Measurements from ENCODE around the gene NACA2. TPM values are rescaled to one million over a fixed set of nuclear protein-coding genes. Genes with fewer than 3 reads are reported as not detected.

NACA2 gene
- total RNA-seq, 1 experiment from 2014 or later, result not detected

- TF ChIP-seq HMGXB4 (CRISPR knock-in tag; IDR thresholded peaks at IDR 0.05) (no peak), RORB (CRISPR knock-in tag; IDR thresholded peaks at IDR 0.05) (no peak), ATF1 (CRISPR knock-in tag; IDR thresholded peaks at IDR 0.05) (no peak), GTF2I (CRISPR knock-in tag; conservative IDR thresholded peaks at IDR 0.05) (no peak), JUN (CRISPR knock-in tag; IDR thresholded peaks at IDR 0.05) (no peak), HMGA2 (CRISPR knock-in tag; IDR thresholded peaks at IDR 0.05) (no peak), NR2C2 (CRISPR knock-in tag; IDR thresholded peaks at IDR 0.05) (no peak)
- TF ChIP-seq, protein P1, sequence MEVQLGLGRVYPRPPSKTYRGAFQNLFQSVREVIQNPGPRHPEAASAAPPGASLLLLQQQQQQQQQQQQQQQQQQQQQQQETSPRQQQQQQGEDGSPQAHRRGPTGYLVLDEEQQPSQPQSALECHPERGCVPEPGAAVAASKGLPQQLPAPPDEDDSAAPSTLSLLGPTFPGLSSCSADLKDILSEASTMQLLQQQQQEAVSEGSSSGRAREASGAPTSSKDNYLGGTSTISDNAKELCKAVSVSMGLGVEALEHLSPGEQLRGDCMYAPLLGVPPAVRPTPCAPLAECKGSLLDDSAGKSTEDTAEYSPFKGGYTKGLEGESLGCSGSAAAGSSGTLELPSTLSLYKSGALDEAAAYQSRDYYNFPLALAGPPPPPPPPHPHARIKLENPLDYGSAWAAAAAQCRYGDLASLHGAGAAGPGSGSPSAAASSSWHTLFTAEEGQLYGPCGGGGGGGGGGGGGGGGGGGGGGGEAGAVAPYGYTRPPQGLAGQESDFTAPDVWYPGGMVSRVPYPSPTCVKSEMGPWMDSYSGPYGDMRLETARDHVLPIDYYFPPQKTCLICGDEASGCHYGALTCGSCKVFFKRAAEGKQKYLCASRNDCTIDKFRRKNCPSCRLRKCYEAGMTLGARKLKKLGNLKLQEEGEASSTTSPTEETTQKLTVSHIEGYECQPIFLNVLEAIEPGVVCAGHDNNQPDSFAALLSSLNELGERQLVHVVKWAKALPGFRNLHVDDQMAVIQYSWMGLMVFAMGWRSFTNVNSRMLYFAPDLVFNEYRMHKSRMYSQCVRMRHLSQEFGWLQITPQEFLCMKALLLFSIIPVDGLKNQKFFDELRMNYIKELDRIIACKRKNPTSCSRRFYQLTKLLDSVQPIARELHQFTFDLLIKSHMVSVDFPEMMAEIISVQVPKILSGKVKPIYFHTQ (CRISPR knock-in tag; IDR thresholded peaks at IDR 0.05), result no peak
- TF ChIP-seq, protein P2, sequence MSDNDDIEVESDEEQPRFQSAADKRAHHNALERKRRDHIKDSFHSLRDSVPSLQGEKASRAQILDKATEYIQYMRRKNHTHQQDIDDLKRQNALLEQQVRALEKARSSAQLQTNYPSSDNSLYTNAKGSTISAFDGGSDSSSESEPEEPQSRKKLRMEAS (CRISPR knock-in tag; IDR thresholded peaks at IDR 0.05), result no peak
Observed at GRCh38 chr17:61575983-61576382, 15.0 kb downstream of the NACA2 start (continued).

DNA sequence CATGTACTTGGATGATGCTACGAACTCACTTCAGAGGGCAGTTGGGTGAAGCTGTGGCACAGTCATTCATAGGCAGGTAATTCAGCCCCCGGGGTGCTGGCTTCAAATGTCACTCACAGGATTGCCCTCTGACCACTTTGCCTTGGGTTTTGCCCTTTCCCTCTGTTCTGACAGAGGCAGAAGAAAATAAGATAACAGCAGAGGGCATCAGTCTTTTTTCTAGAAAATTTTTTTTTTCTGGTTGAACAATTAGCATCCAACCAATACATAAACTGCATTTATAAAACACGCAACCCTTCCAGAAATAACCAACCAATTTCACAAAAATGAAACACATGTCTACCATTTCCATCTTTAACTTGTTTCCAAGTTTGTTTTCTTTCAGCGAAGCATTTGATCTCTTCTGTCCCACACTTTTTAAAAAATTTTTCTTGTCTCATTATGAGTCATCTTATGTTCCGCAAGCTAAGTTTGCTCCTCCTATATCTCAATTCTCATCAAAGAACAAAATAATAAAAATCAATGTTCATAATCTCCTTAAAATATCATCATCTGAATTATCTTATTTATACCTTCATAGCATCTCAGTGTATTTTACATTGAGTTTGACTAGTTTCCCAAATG is 15.6 kb downstream of the NACA2 start:
- CTCF ChIA-PET, result interaction anchor here (1.0 to 5.0 kb wide), 14 partner anchors 8 to 164 kb away, joined by 3 to 46 read pairs (median 4); partner anchors contain the start of gene TBX4
- Mint-ChIP-seq H3K4me1 (peaks cover 4% of the 10 kb centered on the region; the same call in 1 of the 2 replicates), H3K27ac (no peak overlapping the region), H3K36me3 (peaks cover 7% of the 10 kb centered on the region), H3K27me3 (ENCODE audit: low read depth) (peaks cover 3% of the 10 kb centered on the region; the same call in 1 of the 2 replicates), H3K9me3 (peaks cover 14% of the 10 kb centered on the region), H3K4me3 (no peak overlapping the region)
- TF ChIP-seq E2F5 (CRISPR knock-in tag; IDR thresholded peaks at IDR 0.05) (no peak), ZBTB21 (CRISPR knock-in tag; IDR thresholded peaks at IDR 0.05; ENCODE audit: borderline replicate concordance) (no peak), CBFB (CRISPR knock-in tag; IDR thresholded peaks at IDR 0.05; ENCODE audit: low read depth) (no peak), JUN (CRISPR knock-in tag; IDR thresholded peaks at IDR 0.05) (no peak), ELF4 (CRISPR knock-in tag; IDR thresholded peaks at IDR 0.05; ENCODE audit: low read depth) (no peak), NR1H2 (CRISPR knock-in tag; IDR thresholded peaks at IDR 0.05) (no peak), TEAD1 (CRISPR knock-in tag; IDR thresholded peaks at IDR 0.05) (no peak), ZMAT4 (CRISPR knock-in tag; IDR thresholded peaks at IDR 0.05) (no peak), FOXJ3 (CRISPR knock-in tag; IDR thresholded peaks at IDR 0.05; ENCODE audit: borderline replicate concordance) (no peak)
- TF ChIP-seq, protein P3, sequence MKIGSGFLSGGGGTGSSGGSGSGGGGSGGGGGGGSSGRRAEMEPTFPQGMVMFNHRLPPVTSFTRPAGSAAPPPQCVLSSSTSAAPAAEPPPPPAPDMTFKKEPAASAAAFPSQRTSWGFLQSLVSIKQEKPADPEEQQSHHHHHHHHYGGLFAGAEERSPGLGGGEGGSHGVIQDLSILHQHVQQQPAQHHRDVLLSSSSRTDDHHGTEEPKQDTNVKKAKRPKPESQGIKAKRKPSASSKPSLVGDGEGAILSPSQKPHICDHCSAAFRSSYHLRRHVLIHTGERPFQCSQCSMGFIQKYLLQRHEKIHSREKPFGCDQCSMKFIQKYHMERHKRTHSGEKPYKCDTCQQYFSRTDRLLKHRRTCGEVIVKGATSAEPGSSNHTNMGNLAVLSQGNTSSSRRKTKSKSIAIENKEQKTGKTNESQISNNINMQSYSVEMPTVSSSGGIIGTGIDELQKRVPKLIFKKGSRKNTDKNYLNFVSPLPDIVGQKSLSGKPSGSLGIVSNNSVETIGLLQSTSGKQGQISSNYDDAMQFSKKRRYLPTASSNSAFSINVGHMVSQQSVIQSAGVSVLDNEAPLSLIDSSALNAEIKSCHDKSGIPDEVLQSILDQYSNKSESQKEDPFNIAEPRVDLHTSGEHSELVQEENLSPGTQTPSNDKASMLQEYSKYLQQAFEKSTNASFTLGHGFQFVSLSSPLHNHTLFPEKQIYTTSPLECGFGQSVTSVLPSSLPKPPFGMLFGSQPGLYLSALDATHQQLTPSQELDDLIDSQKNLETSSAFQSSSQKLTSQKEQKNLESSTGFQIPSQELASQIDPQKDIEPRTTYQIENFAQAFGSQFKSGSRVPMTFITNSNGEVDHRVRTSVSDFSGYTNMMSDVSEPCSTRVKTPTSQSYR (CRISPR knock-in tag; IDR thresholded peaks at IDR 0.05), result no peak
- TF ChIP-seq, protein P4, sequence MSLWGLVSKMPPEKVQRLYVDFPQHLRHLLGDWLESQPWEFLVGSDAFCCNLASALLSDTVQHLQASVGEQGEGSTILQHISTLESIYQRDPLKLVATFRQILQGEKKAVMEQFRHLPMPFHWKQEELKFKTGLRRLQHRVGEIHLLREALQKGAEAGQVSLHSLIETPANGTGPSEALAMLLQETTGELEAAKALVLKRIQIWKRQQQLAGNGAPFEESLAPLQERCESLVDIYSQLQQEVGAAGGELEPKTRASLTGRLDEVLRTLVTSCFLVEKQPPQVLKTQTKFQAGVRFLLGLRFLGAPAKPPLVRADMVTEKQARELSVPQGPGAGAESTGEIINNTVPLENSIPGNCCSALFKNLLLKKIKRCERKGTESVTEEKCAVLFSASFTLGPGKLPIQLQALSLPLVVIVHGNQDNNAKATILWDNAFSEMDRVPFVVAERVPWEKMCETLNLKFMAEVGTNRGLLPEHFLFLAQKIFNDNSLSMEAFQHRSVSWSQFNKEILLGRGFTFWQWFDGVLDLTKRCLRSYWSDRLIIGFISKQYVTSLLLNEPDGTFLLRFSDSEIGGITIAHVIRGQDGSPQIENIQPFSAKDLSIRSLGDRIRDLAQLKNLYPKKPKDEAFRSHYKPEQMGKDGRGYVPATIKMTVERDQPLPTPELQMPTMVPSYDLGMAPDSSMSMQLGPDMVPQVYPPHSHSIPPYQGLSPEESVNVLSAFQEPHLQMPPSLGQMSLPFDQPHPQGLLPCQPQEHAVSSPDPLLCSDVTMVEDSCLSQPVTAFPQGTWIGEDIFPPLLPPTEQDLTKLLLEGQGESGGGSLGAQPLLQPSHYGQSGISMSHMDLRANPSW (CRISPR knock-in tag; conservative IDR thresholded peaks at IDR 0.05; ENCODE audit: low read depth), result no peak
- TF ChIP-seq, protein P5, sequence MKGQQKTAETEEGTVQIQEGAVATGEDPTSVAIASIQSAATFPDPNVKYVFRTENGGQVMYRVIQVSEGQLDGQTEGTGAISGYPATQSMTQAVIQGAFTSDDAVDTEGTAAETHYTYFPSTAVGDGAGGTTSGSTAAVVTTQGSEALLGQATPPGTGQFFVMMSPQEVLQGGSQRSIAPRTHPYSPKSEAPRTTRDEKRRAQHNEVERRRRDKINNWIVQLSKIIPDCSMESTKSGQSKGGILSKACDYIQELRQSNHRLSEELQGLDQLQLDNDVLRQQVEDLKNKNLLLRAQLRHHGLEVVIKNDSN (CRISPR knock-in tag; IDR thresholded peaks at IDR 0.05), result no peak
- POLR2A ChIA-PET, result no interaction called here
- no peak for ATAC-seq
- DNase-seq (ENCODE audit: low spot score), result no peak

Measured in WTC11 (cell line).